Limb (tissue), 2 donors: ENCODE results near the gene GSE1.
A peak's percentile ranks its signal among the peaks of the same experiment; 100 is the strongest.

ENCODE experiments used
- DNase-seq, 2 donors: peaks; one replicate each; pipeline ENCODE4 v3.0.0-alpha.2; 2016; ENCODE audit errors: extremely low spot score in 2 of 2

GSE1 gene

GRCh38 chr16:85675251-85675874 lies 62.2 kb downstream of the GSE1 start:
- DNase-seq: no peak

GRCh38 chr16:85676466-85676865 lies 63.3 kb downstream of the GSE1 start:
- DNase-seq: no peak

GRCh38 chr16:85677383-85677967 lies 64.4 kb downstream of the GSE1 start:
- no peak for DNase-seq

DNA sequence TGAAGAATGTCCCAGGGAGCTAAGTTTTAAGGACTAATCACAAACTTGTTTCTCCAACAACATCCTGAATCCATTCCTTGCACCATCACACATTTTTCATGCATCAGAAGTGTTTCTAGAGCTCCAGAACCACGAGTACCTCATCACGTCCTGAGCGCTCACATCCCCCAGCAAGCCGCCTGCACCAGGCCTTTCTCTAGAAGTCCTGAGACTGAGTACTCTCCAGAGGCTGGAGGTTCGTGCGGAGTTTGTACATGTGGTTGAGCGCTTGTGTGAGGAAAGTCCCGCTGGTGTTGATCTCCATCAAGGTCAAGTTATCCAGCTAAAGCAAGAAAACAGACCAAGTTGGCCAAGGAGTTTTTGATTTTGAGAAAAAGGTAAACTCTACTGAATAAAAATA lies 64.9 kb downstream of the GSE1 start:
- no peak for DNase-seq

DNA sequence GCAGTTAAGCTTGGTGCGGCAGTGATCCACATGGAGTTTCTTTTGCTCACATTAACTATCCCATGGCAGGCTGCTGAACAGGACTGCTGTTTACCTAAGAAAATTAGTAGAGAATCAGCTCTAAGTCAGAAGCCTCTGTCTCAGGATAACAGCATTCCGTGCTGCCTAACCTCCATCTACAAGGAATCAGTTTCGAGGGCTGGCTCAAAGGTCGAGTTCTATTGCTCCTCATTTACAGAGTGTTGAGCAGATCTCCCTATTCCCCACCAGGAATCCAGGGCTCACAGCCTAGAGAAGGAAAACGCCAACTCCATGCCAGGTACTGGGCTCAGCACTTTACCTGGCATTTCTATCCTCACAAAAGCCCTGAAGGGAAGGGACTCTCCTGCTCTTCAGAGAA lies 65.7 kb downstream of the GSE1 start:
- no peak for DNase-seq

DNA sequence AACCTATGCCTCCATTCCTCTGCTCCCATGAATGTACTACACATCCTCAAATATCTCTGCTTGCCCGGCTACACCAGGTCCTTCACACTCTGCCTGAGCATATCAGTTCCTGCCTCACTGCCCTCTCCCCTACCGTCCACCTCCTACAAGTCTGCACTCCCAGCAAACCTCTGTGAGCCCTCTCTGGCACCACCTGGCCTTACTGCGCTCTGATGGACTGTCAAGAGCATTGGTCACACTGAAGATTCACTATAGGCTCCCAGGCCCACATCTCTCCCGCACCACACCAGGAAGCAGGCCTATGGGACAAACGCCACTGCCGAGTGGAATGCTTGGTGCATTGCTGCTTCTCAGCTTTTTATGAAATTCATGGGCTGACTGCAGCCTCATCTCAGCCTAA lies 66.7 kb downstream of the GSE1 start:
- DNase-seq: no peak

GRCh38 chr16:85680352-85680944 lies 67.3 kb downstream of the GSE1 start:
- no peak for DNase-seq

DNA sequence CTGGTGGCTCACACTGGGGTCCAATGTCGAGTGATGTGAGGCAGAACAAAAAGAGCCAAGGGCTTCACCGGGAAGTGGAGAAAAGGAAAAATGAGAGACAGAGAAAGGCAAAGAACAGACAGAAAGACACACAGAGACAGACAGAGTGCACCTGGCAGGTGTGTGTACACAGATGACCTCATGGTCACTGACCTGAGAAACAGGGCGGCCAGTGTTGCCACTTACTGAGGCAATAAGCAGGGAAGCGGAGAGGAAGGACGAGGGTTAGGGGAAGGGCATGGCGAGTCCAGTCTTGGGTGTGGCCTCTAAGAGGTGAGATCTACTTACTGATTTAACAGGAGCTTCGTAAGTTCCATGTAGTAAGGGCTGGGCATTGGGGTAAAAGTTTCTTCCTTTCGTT lies 68.1 kb downstream of the GSE1 start:
- DNase-seq: no peak

GRCh38 chr16:85682516-85682915 lies 69.4 kb downstream of the GSE1 start:
- no peak for DNase-seq

- no peak for DNase-seq
These were observed 70.2 kb downstream of the GSE1 start for GRCh38 chr16:85683363-85683762.

- DNase-seq: no peak
These were observed 72.1 kb downstream of the GSE1 start for GRCh38 chr16:85685251-85685650.

DNA sequence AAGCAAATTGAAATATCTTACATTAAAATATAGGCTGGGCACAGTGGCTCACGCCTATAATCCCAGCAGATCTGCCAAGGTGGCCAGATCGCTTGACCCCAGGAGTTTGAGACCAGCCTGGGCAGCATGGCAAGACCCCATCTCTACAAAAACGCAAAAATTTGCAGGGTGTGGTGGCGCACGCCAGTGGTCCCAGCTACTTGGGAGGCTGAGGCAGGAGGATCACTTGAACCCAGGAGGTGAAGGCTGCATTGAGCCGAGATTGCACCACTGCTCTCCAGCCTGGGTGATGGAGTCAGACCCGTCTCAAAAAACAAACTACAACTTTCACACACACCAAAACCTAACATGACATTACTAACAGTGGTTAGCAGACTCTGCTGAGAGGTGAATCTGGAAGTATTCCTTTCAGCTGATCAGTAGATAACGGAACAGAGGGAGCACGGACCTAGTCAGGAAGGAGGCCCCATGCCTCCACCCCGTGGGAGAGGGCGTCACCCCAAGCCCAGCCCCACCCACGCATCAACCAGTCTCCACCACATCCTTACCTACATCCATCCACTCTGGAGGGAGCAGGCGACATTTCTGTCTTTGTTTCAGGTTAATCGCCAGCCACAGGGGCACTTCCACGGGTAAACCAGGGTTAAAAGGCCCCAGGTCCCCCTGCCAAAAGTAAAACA lies 73.9 kb downstream of the GSE1 start:
- DNase-seq: no peak

- no peak for DNase-seq
These were observed 74.7 kb downstream of the GSE1 start for GRCh38 chr16:85687651-85688471.

DNA sequence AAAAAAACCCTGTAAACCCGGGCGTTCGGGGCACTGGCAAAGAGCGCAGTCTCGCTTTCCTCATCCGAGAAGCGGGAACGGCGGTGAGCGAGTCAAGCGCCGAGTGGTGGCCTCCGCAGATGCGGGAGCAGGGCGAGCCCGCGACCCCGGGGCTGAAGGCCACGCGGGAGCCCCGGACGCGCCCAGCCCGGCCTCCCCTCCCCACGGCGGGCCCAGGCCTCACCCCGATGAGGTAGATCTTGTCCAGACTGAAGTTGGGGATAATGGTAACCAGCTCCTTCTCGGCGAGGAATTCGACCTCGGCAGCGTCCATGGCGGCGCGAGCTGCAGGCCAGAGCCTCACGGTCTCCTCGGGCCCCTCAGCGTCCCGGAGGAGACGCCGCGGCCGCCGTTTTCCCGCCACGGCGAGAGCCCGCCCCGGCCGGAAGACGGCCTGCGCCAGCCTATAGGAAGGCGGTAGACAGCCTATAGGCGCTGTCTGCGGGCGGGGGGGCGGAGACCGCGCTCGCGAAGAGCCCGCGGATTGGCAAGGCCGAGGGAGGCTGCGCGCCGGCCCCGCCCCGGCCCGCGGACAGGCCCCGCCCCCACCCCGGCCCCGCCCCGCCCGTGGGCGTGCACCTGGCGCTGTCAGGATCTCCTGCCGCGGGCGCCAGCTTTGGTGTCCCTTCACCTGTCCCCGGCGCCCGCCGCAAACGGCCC lies 75.6 kb downstream of the GSE1 start, which contains the start of gene GINS2:
Gene GINS2 (minus strand): TSS at position 369 of the 699 bp plus-strand sequence. CDS start 56 bp downstream, at position 313.
- DNase-seq: peak; percentile 92 to 95

DNA sequence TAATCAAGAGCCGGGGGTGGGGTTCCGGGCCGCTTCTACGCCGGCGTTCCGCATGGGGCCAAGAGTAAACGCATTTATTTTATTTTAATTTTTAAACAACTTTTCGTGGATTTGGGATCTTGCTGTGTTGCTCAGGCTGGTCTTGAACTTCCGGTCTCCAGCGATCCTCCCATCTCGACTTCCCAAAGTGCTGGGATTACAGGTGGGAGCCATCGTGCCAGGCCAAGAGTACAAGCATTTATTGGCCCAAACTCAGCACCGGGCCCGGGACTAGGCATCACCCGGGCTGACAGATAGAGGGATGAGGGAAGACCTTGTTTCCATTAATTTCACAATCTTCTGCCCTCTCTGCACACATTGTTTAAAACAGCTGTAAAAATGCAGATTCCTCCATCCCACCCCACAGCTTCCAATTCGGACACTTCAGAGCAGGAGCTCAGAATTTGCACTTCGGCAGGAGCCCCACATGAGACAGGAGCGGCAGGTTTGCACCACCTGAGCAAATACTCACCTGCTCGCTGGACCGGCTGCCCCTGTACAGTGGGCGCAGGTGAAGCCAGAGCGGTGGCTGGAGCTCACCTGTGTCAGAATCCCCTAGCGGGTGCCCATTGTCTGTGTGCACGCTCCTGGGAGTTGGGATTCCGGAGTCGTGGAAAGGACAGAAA lies 76.3 kb downstream of the GSE1 start:
- no peak for DNase-seq

DNA sequence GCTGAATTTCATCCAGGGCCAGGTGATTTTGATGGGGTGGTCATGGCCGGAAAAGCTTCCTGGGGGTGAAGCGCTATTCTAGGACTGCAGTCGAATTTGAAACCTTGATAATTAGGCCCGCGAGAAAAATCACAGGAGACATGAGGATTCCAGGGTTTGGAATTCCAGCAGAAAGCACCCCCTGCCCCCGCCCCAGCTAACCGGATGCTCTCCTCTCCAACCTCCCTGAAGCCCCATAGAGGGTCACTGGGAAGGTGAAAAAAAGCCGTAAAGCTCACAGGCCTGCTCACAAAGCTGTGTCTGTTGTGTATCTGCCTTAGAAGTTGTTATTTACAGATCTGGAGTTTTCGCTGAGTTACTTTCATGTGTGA lies 76.8 kb downstream of the GSE1 start:
- no peak for DNase-seq

- peak in 1 of 2 donors; percentile 19 for DNase-seq
These were observed 77.4 kb downstream of the GSE1 start for GRCh38 chr16:85690469-85691064.

GRCh38 chr16:85695196-85696128 lies 82.3 kb downstream of the GSE1 start:
- no peak for DNase-seq

GRCh38 chr16:85696781-85697180 lies 83.7 kb downstream of the GSE1 start:
- no peak for DNase-seq
